ENCODE data around the gene UPF1.

UPF1 gene

GRCh38 chr19:18876865-18877264 is 45.1 kb downstream of the UPF1 start:
- DNase-seq: no peak

- no peak for DNase-seq
Measured at GRCh38 chr19:18878058-18878797, 46.5 kb downstream of the UPF1 start.

GRCh38 chr19:18878858-18879578 is 47.3 kb downstream of the UPF1 start:
- no peak for DNase-seq

- DNase-seq: no peak
Measured at GRCh38 chr19:18879579-18880373, 48.0 kb downstream of the UPF1 start.

- no peak for DNase-seq
Measured at GRCh38 chr19:18881491-18881890, 49.7 kb downstream of the UPF1 start.

- DNase-seq: no peak
Measured at GRCh38 chr19:18883526-18884304, 52.0 kb downstream of the UPF1 start.

- no peak for DNase-seq
Measured at GRCh38 chr19:18886972-18887371, 55.2 kb downstream of the UPF1 start.

GRCh38 chr19:18889949-18890745 is 58.4 kb downstream of the UPF1 start:
- no peak for DNase-seq

- DNase-seq: no peak
Measured at GRCh38 chr19:18893587-18894253, 62.0 kb downstream of the UPF1 start.

GRCh38 chr19:18894254-18895037 is 62.7 kb downstream of the UPF1 start:
- no peak for DNase-seq

- DNase-seq: peak; percentile 38
Measured at GRCh38 chr19:18895038-18895823, 63.5 kb downstream of the UPF1 start.

- DNase-seq: no peak
Measured at GRCh38 chr19:18895824-18896341, 64.1 kb downstream of the UPF1 start, which contains the start of gene CERS1. Gene CERS1 (minus strand): TSS chr19:18896158. CDS start chr19:18896072, 86 bp downstream.

GRCh38 chr19:18896421-18896841 is 64.7 kb downstream of the UPF1 start:
- DNase-seq: no peak

- no peak for DNase-seq
Measured at GRCh38 chr19:18897094-18898029, 65.6 kb downstream of the UPF1 start.

GRCh38 chr19:18898081-18898606 is 66.4 kb downstream of the UPF1 start:
- no peak for DNase-seq

- DNase-seq: no peak
Measured at GRCh38 chr19:18898607-18899408, 67.0 kb downstream of the UPF1 start.
